ENCODE data around the gene CYTH2. TPM values are rescaled to one million over a fixed set of nuclear protein-coding genes. Genes with fewer than 3 reads are reported as not detected.

CYTH2 gene
- total and polyA plus RNA-seq, 9 of the 15 experiments (the other 6 are each of a cell fraction or from before 2014, with no cell fraction given): 1.8 to 45.2 (median 23.8) TPM

DNA sequence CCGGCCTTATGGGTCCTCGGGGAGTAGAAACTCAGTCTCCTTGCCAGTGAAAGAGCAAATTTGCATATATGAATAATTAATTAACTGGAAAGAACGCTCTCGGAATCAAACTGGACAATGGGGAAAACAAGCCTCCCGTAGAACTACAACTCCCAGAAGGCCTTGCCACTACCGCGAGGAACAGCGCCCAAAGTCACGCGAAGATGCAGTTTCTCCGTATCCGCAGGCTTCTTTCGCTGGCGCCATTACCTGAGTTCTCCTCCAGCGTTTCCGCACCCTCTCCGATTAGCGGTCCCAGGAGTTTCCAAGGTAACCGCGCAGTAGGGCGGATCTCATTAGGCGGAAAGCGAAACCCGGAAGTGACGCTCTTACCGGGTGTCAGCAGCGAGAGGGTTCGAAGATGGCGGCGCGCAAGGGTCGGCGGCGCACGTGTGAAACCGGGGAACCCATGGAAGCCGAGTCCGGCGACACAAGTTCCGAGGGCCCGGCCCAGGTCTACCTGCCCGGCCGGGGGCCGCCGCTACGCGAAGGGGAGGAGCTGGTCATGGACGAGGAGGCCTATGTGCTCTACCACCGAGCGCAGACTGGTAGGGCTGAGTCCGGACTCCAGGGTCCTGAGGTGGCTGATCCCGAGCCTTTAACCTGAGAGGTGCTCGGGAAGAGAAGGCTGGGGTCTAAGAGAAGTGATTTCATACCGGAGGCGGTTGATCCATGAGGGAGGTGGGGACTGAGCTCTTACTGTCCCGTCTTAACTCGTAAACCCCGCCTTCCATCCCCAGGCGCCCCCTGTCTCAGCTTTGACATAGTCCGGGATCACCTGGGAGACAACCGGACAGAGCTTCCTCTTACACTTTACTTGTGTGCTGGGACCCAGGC lies 23.3 kb upstream of the CYTH2 start, which contains the start of gene GRWD1 (continued):
- TF ChIP-seq GTF2F1 (IDR thresholded peaks at IDR 0.05; ENCODE audit: low read depth, low read length) (0 out of 2 replicates have a peak, but pooled peaks have one; percentile 31), FIP1L1 (IDR thresholded peaks at IDR 0.05; ENCODE audit: low read depth, low read length, poor library complexity, severe bottlenecking) (peak; percentile 81), ETS2 (tag; IDR thresholded peaks at IDR 0.05; ENCODE audit: borderline replicate concordance, poor library complexity, severe bottlenecking) (no peak), PTRF (tag; IDR thresholded peaks at IDR 0.05) (no peak), POLR2A (conservative IDR thresholded peaks at IDR 0.05) (peak; percentile 89), POLR2H (tag; IDR thresholded peaks at IDR 0.05; ENCODE audit: low read depth) (peak; percentile 61), C11orf30 (IDR thresholded peaks at IDR 0.05; ENCODE audit: low read depth) (peak; percentile 97), ZNF174 (CRISPR knock-in tag; IDR thresholded peaks at IDR 0.05) (no peak), MTA3 (IDR thresholded peaks at IDR 0.05; ENCODE audit: borderline replicate concordance) (peak; percentile 45; the same call in 1 of the 2 replicates), PRDM10 (IDR thresholded peaks at IDR 0.05; ENCODE audit: partially characterized antibody) (peak; percentile 90), ZBTB17 (CRISPR knock-in tag; IDR thresholded peaks at IDR 0.05) (0 out of 2 replicates have a peak, but pooled peaks have one; percentile 55), MAFG (tag; conservative IDR thresholded peaks at IDR 0.05) (no peak), ZNF232 (CRISPR knock-in tag; IDR thresholded peaks at IDR 0.05) (0 out of 2 replicates have a peak, but pooled peaks have one; percentile 10)

Measured in K562 (cell line).